Cardiac muscle cell (in vitro differentiated cells and primary cell): Measurements from ENCODE around the gene TCF21. TPM values are rescaled to one million over a fixed set of nuclear protein-coding genes. Genes with fewer than 3 reads are reported as not detected.

Experiments
- DNase-seq, 2 donors: peaks; one replicate each; pipeline versions ENCODE4 v3.0.0 to v3.0.0-alpha.2; 2010 to 2017; ENCODE audit warnings: low read depth in 1 of 2, low spot score in 1 of 2
- H3K27ac ChIP-seq: fragments of 200-600 bp; sonication (generic); 2 replicates; pipeline ENCODE4 v1.5.1; 2016
- H3K27me3 ChIP-seq: fragments of 200-600 bp; sonication (generic); 2 replicates; pipeline ENCODE4 v1.6.0; 2016; ENCODE audit warnings: control low read depth
- H3K36me3 ChIP-seq: fragments of 200-600 bp; sonication (generic); 2 replicates; pipeline ENCODE4 v1.5.1; 2016; ENCODE audit warnings: control low read depth
- H3K4me1 ChIP-seq: fragments of 200-600 bp; sonication (generic); 2 replicates; pipeline ENCODE4 v1.8.1; 2017; ENCODE audit warnings: low read depth, mild to moderate bottlenecking, mixed run types
- H3K4me3 ChIP-seq: fragments of 200-600 bp; sonication (generic); 2 replicates; pipeline ENCODE4 v1.5.1; 2016; ENCODE audit warnings: mild to moderate bottlenecking
- H3K9me3 ChIP-seq: fragments of 200-600 bp; sonication (generic); 2 replicates; pipeline ENCODE4 v1.5.1; 2017; ENCODE audit warnings: low read depth, mild to moderate bottlenecking, control low read depth
- CTCF ChIP-seq: IDR thresholded peaks from 2 replicates; pipeline ENCODE4 v1.5.1; 2012; ENCODE audit warnings: low read depth, mild to moderate bottlenecking, low read length
- polyA plus RNA-seq: library from polyadenylated mRNA; unstranded; fragments of >200 nt; fragmentation: Nextera tagmentation; extraction: Ambion mirVana; gene quantifications from 2 replicates; pipeline ENCODE4 v1.2.1, GENCODE V29; 2016
- total RNA-seq: library from RNA; depleted of rRNA; stranded (reverse); fragments of >200 nt; gene quantifications from 2 replicates; pipeline ENCODE4 v1.2.3, GENCODE V29; 2016

The TCF21 gene
- total and polyA plus RNA-seq, 2 experiments from 2014 or later: 3.7 to 4.0 TPM

DNA sequence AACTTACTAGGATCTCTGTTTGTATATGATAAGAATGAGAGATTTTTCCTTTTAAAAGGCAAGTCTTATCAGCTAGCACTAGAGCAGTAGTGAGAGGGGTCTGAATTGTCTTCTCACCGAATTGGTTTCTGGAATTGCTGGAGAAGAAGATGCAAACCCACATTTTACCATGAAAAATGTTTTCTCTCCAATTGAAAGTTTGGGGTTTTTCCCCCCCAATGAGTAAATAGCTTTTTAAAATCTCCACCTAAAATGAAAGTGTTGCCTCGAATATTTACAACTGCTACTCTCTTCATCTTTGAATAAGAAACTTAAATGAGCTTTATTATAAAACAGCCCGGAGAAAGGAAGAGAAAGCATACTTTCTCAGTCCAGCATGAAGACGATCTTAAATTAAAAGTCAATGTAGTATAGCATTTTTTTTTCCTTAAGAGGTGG lies 1.8 kb downstream of the TCF21 start:
- H3K27me3 ChIP-seq: peaks cover 99% of the 10 kb centered on the region
- TF ChIP-seq CTCF: no peak
- H3K9me3 ChIP-seq: no peaks in the 10 kb centered on the region
- no peak for DNase-seq
- H3K4me1 ChIP-seq: peaks cover 11% of the 10 kb centered on the region
- H3K36me3 ChIP-seq: no peaks in the 10 kb centered on the region
- H3K27ac ChIP-seq: no peak overlapping the region
- peak overlapping the region; percentile 7 for H3K4me3 ChIP-seq

DNA sequence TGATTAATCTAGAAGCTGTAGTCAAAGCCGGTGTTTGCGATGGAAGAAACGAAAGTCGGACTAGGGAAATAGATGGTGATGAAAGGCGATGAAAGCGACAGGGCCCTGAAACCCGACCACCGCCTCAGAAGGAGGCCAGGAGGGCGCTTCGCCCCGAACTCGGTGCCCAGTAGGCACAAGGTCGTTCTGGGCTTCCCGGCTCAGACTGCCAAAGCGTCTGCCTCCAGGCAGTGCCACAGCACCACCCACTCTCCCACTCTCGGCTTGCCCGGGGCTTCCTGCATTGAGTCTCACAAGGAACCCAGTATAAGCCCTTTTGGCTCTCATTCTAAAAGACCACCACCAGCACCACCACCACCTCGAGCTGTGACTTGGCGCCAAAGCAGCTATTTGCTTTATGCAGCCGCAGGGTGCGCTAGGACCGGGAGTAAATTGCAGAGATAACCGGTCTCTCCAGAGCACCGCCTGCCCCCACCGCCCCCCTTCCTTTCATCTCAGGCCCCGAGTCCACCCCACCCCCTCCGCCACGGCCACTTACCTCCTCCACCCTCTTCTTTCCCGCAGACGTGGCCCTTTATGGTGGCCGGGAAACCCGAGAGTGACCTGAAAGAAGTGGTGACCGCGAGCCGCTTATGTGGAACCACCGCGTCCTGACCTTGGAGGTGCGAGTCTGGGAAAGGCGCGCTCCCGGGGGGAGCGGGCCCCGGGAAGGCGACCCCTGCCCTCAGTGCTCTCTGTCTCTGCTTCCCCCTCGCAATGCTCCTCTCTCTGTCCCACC lies 2.4 kb downstream of the TCF21 start:
- peaks cover 99% of the 10 kb centered on the region for H3K27me3 ChIP-seq
- no peaks in the 10 kb centered on the region for H3K9me3 ChIP-seq
- no peaks in the 10 kb centered on the region for H3K36me3 ChIP-seq
- DNase-seq: peak; percentile 44 to 53
- H3K4me1 ChIP-seq: peaks cover 11% of the 10 kb centered on the region
- no peak for TF ChIP-seq CTCF
- peak overlapping the region; percentile 7 for H3K4me3 ChIP-seq
- H3K27ac ChIP-seq: no peak overlapping the region

DNA sequence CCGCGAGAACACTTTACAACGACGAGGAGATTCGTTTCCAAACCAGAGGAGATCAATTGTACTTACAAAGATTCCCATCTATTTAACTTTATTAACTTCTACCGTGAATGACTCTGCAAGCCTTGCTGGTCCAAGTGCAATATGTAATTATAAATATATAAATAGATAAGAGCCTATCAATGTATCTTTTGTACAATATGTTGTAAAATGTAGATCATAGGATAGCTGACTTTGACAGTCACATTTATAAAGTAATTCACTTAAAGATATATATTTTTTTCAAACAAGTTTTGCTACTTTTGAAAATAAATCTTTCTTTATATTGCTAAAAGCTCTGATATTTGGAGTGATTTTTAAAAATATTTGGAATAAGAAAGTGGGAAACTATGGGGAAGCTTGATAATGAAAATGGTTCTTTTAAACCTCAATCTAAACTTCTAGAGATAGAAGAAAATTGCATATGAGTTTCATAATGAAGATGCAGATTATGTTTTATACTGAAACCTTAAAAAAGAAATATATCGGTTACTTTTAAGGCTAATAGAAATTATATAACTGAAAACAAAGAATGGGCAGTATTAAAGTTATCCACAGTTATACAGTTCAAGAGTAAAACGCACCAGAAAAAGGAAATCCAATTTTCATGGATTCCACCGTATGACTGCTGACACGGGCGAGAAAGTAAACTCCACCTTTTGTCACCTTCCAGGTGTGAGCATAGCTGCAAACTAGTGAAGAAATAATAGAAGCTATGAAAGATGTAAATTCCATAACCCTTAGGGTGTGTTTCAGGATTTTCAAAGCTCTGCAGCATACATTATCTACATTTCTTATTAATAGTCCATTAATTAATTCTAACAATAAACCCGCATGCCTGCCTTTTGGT lies 3.3 kb downstream of the TCF21 start:
- Histone ChIP-seq H3K4me3 (peak overlapping the region; percentile 7), H3K9me3 (no peaks in the 10 kb centered on the region), H3K27me3 (peaks cover 100% of the 10 kb centered on the region), H3K27ac (no peak overlapping the region), H3K36me3 (no peaks in the 10 kb centered on the region), H3K4me1 (peaks cover 11% of the 10 kb centered on the region)
- DNase-seq: no peak
- TF ChIP-seq CTCF: no peak

DNA sequence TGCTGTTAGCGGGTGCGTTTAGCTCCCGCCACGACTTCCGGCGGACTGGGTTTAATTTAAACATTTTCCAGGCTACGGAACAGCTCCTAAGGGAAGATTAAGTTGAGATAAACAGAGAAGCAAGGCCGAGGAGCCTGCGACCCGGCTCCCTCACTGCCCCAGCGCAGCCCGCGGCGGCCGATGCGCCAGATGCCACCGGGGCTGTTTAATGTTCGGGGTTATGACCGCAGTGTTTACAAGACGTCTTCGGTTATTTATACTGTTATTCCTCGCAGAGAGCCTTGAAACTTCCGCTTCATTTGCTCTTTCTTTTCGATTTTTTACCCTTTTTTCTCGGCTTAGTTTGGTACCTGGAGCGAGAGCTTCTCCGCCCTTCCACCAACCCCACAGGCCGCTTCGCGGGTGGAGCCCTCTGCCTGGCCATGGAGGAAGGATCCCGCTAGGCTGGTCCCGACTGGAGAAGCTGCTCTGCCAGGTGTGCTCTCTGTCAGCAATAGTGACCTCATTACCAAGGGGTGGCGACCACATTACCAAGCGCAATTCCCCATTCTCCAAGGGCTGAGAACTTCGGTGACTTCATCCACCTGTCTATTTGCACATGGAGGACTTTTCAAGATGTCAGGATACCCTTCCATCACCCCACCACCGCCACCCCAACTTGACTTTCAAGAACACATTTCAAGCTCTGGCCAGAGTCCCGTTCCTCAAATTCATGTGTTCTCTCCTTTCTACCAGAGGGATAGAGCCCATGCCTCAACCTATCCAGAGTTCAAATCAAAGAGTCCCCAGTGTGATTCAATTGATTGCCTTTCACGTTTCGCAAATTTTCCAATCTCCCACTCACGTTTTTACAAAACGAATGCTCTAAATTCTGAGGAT lies 4.1 kb downstream of the TCF21 start:
- no peak overlapping the region for H3K27ac ChIP-seq
- no peaks in the 10 kb centered on the region for H3K36me3 ChIP-seq
- H3K27me3 ChIP-seq: peaks cover 100% of the 10 kb centered on the region
- no peak overlapping the region for H3K4me3 ChIP-seq
- peak; percentile 6 for TF ChIP-seq CTCF
- peaks cover 11% of the 10 kb centered on the region for H3K4me1 ChIP-seq
- peak in 1 of 2 donors; percentile 26 for DNase-seq
- H3K9me3 ChIP-seq: no peaks in the 10 kb centered on the region

GRCh38 chr6:133893946-133894345 lies 5.0 kb downstream of the TCF21 start:
- no peaks in the 10 kb centered on the region for H3K9me3 ChIP-seq
- H3K27me3 ChIP-seq: peaks cover 100% of the 10 kb centered on the region
- H3K36me3 ChIP-seq: no peaks in the 10 kb centered on the region

More at GRCh38 chr6:133893946-133894345, 5.0 kb downstream of the TCF21 start:
- peaks cover 11% of the 10 kb centered on the region for H3K4me1 ChIP-seq
- no peak overlapping the region for H3K27ac ChIP-seq
- TF ChIP-seq CTCF: no peak
- no peak overlapping the region for H3K4me3 ChIP-seq
- DNase-seq: no peak
